ENCODE data around the gene SCPEP1. TPM values are rescaled to one million over a fixed set of nuclear protein-coding genes. Genes with fewer than 3 reads are reported as not detected.

The SCPEP1 gene
- total and polyA plus RNA-seq, 2 of the 13 experiments (the other 11 are each of a cell fraction or from before 2014, with no cell fraction given) = 24.3 to 27.3 TPM

- no peak for ATAC-seq
- in situ Hi-C loops (cut with HindIII; ENCODE audit: extremely low pct_ligation_motif_present, low pct_unique_long_range_greater_than_20kb) = loop anchor here (10.0 kb wide), 1 partner anchor 103 kb away; no protein-coding TSS in a partner anchor
- Histone ChIP-seq H3K27me3 (ENCODE audit: control insufficient read depth in 1 of 2, insufficient read depth in 2 of 2, low read length in 2 of 2) (peaks cover 0 to 10% of the 10 kb centered on the region in 2 experiments; a peak in 1 of 5 replicates), H3K27ac (ENCODE audit: extremely low read length, insufficient read depth, low read length) (no peak overlapping the region), H3K9me3 (ENCODE audit: low read length) (no peaks in the 10 kb centered on the region), H3K9ac (ENCODE audit: insufficient read depth, low read depth, low read length) (no peak overlapping the region), H3K4me1 (ENCODE audit: insufficient read depth, low read length) (no peaks in the 10 kb centered on the region), H3K4me2 (ENCODE audit: low read depth, low read length) (no peak overlapping the region), H3K79me2 (ENCODE audit: insufficient read depth, low read length) (no peaks in the 10 kb centered on the region), H3K36me3 (replicated peaks in 1 of 2; ENCODE audit: control insufficient read depth in 1 of 2, insufficient read depth in 2 of 2, low read length in 2 of 2) (no peaks in the 10 kb centered on the region), H4K20me1 (ENCODE audit: insufficient read depth, low read length) (no peaks in the 10 kb centered on the region), H2AFZ (ENCODE audit: low read length) (no peak overlapping the region), H3K4me3 (replicated peaks in 1 of 3; ENCODE audit: insufficient read depth in 1 of 3, low read depth in 2 of 3, low read length in 3 of 3) (no peak overlapping the region)
- CTCF ChIA-PET (ENCODE audit: low intra/inter-chr PET ratio, low total read pairs) = no interaction called here
- peak; percentile 34 for FAIRE-seq
- TF ChIP-seq MAFK (conservative IDR thresholded peaks at IDR 0.05 in 1 of 2, IDR thresholded peaks at IDR 0.05 in 1 of 2; ENCODE audit: low read length in 2 of 2) (peak in 1 of 2 experiments; percentile 20; a peak in 1 of 4 replicates), NFRKB (IDR thresholded peaks at IDR 0.05) (no peak), TFE3 (CRISPR knock-in tag; IDR thresholded peaks at IDR 0.05) (no peak)
- POLR2A ChIA-PET = no interaction called here
- WGBS (ENCODE audit: low lambda C conversion rate) = 45% methylated on average over 7 of the region's 7 CpGs
- DNase-seq (ENCODE audit: low spot score) = no peak
- intact Hi-C loops (cut with micrococcal nuclease; ENCODE audit: unreplicated experiment) = no loop called here
- no TSS peak for BruUV-seq (replicated peaks)
These were observed 33.6 kb downstream of the SCPEP1 start for GRCh38 chr17:57011491-57012015.

DNA sequence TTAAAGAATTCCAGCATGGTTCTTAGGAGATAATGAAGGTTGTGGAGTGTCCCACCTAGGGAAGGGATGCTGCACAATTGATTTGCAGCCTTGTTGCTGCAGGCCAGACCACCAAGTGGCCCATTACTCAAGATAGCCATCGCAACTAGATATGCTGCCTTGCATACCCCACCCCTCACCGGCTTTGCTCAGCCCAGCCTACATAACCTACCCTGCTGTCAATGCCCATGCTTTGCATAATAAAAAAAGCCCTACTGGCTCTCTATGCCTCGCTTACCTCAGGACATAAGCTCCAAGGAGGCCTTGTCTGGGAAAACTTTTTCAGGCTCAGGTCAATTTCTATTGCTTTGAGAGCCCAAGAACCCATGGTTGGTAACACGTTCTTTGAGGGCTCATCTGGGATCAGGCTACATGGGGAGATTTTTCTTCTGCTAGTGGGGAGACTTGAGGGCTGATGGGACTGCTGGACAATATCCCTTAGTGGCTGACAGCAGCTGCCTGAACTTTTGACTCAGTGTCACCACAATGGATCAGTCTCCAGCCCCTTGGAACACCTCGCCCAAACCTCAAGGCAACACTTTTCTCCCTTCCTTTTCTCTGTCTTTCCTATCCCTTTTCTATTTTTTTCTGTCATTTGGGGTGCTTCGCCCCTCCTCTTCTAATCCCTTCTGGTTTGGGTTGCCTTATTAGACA, 38.3 kb downstream of the SCPEP1 start:
- intact Hi-C loops (cut with micrococcal nuclease; ENCODE audit: unreplicated experiment) = no loop called here
- Histone ChIP-seq H3K79me2 (ENCODE audit: insufficient read depth, low read length) (no peaks in the 10 kb centered on the region), H3K27me3 (ENCODE audit: control insufficient read depth in 1 of 2, insufficient read depth in 2 of 2, low read length in 2 of 2) (peaks cover 0 to 22% of the 10 kb centered on the region in 2 experiments; a peak in 2 of 5 replicates), H2AFZ (ENCODE audit: low read length) (no peak overlapping the region), H3K9me3 (ENCODE audit: low read length) (no peaks in the 10 kb centered on the region), H3K4me3 (replicated peaks in 1 of 3; ENCODE audit: insufficient read depth in 1 of 3, low read depth in 2 of 3, low read length in 3 of 3) (no peak overlapping the region), H3K9ac (ENCODE audit: insufficient read depth, low read depth, low read length) (no peak overlapping the region), H3K4me2 (ENCODE audit: low read depth, low read length) (no peak overlapping the region), H3K4me1 (ENCODE audit: insufficient read depth, low read length) (no peaks in the 10 kb centered on the region), H3K27ac (ENCODE audit: extremely low read length, insufficient read depth, low read length) (no peak overlapping the region), H4K20me1 (ENCODE audit: insufficient read depth, low read length) (no peaks in the 10 kb centered on the region), H3K36me3 (replicated peaks in 1 of 2; ENCODE audit: control insufficient read depth in 1 of 2, insufficient read depth in 2 of 2, low read length in 2 of 2) (no peaks in the 10 kb centered on the region)
- ChIA-PET POLR2A (no interaction called here), CTCF (ENCODE audit: low intra/inter-chr PET ratio, low total read pairs) (no interaction called here)
- TF ChIP-seq ZMAT3 (CRISPR knock-in tag; conservative IDR thresholded peaks at IDR 0.05) (no peak), ZMYM4 (CRISPR knock-in tag; IDR thresholded peaks at IDR 0.05) (no peak), LCORL (IDR thresholded peaks at IDR 0.05) (no peak), LCORL (CRISPR knock-in tag; IDR thresholded peaks at IDR 0.05) (no peak), ZNF33A (CRISPR knock-in tag; IDR thresholded peaks at IDR 0.05; ENCODE audit: borderline replicate concordance) (no peak), ZNF660 (CRISPR knock-in tag; IDR thresholded peaks at IDR 0.05; ENCODE audit: borderline replicate concordance, low read depth) (no peak), ZFP1 (CRISPR knock-in tag; IDR thresholded peaks at IDR 0.05) (no peak), RXRB (CRISPR knock-in tag; IDR thresholded peaks at IDR 0.05; ENCODE audit: borderline replicate concordance) (no peak), JARID2 (CRISPR knock-in tag; IDR thresholded peaks at IDR 0.05; ENCODE audit: insufficient replicate concordance) (no peak)
- TF ChIP-seq, protein P1, sequence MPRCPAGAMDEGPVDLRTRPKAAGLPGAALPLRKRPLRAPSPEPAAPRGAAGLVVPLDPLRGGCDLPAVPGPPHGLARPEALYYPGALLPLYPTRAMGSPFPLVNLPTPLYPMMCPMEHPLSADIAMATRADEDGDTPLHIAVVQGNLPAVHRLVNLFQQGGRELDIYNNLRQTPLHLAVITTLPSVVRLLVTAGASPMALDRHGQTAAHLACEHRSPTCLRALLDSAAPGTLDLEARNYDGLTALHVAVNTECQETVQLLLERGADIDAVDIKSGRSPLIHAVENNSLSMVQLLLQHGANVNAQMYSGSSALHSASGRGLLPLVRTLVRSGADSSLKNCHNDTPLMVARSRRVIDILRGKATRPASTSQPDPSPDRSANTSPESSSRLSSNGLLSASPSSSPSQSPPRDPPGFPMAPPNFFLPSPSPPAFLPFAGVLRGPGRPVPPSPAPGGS (CRISPR knock-in tag; IDR thresholded peaks at IDR 0.05) = no peak
- WGBS (ENCODE audit: low lambda C conversion rate) = 23% methylated on average over 6 of the region's 6 CpGs
- BruUV-seq (replicated peaks) = no TSS peak
- FAIRE-seq = no peak
- no peak for DNase-seq (ENCODE audit: low spot score)
- in situ Hi-C loops (cut with HindIII; ENCODE audit: extremely low pct_ligation_motif_present, low pct_unique_long_range_greater_than_20kb) = loop anchor here (10.0 kb wide), 1 partner anchor 99 kb away; no protein-coding TSS in a partner anchor
- no peak for ATAC-seq
